SU-DHL-6 (cell line): ENCODE results near the gene CUTA.

Experiments
- H2AFZ ChIP-seq: fragments of 200-600 bp; sonication (generic); 2 replicates; pipeline ENCODE4 v1.6.1; 2014; ENCODE audit warnings: low read depth, mild to moderate bottlenecking, moderate library complexity, mixed read lengths, antibody characterized with exemption, low read length; ENCODE audit not compliant: severe bottlenecking
- H3F3A ChIP-seq: fragments of 200-600 bp; shearing (Covaris generic); 2 replicates; pipeline ENCODE4 v1.6.0; 2016; ENCODE audit warnings: antibody characterized with exemption, mild to moderate bottlenecking; ENCODE audit not compliant: insufficient read depth
- H3K27ac ChIP-seq: fragments of 200-600 bp; sonication (generic); 2 replicates; pipeline ENCODE4 v1.5.1; 2016; ENCODE audit warnings: low read depth, mild to moderate bottlenecking, low read length, moderate library complexity, mixed read lengths
- H3K27me3 ChIP-seq: fragments of 200-600 bp; sonication (generic), shearing (Covaris generic); 2 replicates; pipeline ENCODE4 v1.6.0; 2014; ENCODE audit warnings: mild to moderate bottlenecking, low read length
- H3K36me3 ChIP-seq: fragments of 200-600 bp; sonication (generic); 2 replicates; pipeline ENCODE4 v1.6.1; 2014; ENCODE audit warnings: mild to moderate bottlenecking, low read length, mixed read lengths
- H3K4me2 ChIP-seq: fragments of 300-600, 200-600 bp; shearing (Covaris generic), sonication (generic); 2 replicates; pipeline ENCODE4 v1.6.0; 2014; ENCODE audit warnings: low read length, low read depth, mild to moderate bottlenecking; ENCODE audit not compliant: poor library complexity, severe bottlenecking
- H3K4me3 ChIP-seq: fragments of 200-600 bp; sonication (generic); 2 replicates; pipeline ENCODE4 v1.5.1; 2014; ENCODE audit warnings: antibody characterized with exemption, low read length, mild to moderate bottlenecking, mixed read lengths; ENCODE audit not compliant: insufficient read depth, poor library complexity, severe bottlenecking
- H3K79me2 ChIP-seq: fragments of 200-600 bp; sonication (generic); 2 replicates; pipeline ENCODE4 v1.6.1; 2014; ENCODE audit warnings: mild to moderate bottlenecking, low read length, moderate library complexity; ENCODE audit not compliant: insufficient read depth
- H3K9ac ChIP-seq: fragments of 200-600 bp; sonication (generic); 2 replicates; pipeline ENCODE4 v1.7.0; 2014; ENCODE audit warnings: mild to moderate bottlenecking, low read length
- H3K9me2 ChIP-seq: fragments of 200-600 bp; sonication (generic); replicated peaks from 2 replicates; pipeline ENCODE4 v1.6.1; 2014; ENCODE audit warnings: low read length; ENCODE audit not compliant: insufficient read depth
- H3K9me3 ChIP-seq: fragments of 200-600 bp; sonication (generic); 2 replicates; pipeline ENCODE4 v1.6.1; 2014; ENCODE audit warnings: low read length, mixed read lengths; ENCODE audit not compliant: insufficient read depth
- H4K20me1 ChIP-seq: fragments of 200-600 bp; sonication (generic); 2 replicates; pipeline ENCODE4 v1.6.1; 2014; ENCODE audit warnings: low read depth, mild to moderate bottlenecking, antibody characterized with exemption, low read length, moderate library complexity, mixed read lengths
- EZH2phosphoT487 ChIP-seq: fragments of 200-600 bp; sonication (generic), shearing (Covaris generic); conservative IDR thresholded peaks from 2 replicates; pipeline ENCODE4 v1.6.1; 2018; ENCODE audit warnings: mild to moderate bottlenecking, antibody characterized with exemption, low read length, moderate library complexity, mixed read lengths
- TF ChIP-seq, protein P1 (sequence below): fragments of 200-600 bp; sonication (generic); IDR thresholded peaks from one replicate; pipeline ENCODE4 v1.5.1; 2017; ENCODE audit warnings: antibody characterized with exemption, mild to moderate bottlenecking, low read length, moderate library complexity; ENCODE audit not compliant: insufficient read depth, poor library complexity, severe bottlenecking

Gene CUTA

GRCh38 chr6:33430334-33430733 is 12.4 kb upstream of the CUTA start:
- TF ChIP-seq, protein P1, sequence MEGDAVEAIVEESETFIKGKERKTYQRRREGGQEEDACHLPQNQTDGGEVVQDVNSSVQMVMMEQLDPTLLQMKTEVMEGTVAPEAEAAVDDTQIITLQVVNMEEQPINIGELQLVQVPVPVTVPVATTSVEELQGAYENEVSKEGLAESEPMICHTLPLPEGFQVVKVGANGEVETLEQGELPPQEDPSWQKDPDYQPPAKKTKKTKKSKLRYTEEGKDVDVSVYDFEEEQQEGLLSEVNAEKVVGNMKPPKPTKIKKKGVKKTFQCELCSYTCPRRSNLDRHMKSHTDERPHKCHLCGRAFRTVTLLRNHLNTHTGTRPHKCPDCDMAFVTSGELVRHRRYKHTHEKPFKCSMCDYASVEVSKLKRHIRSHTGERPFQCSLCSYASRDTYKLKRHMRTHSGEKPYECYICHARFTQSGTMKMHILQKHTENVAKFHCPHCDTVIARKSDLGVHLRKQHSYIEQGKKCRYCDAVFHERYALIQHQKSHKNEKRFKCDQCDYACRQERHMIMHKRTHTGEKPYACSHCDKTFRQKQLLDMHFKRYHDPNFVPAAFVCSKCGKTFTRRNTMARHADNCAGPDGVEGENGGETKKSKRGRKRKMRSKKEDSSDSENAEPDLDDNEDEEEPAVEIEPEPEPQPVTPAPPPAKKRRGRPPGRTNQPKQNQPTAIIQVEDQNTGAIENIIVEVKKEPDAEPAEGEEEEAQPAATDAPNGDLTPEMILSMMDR = no peak
- TF ChIP-seq EZH2phosphoT487 = no peak
- no peaks in the 10 kb centered on the region for H4K20me1 ChIP-seq
- H3K4me2 ChIP-seq = no peak overlapping the region
- H3K27ac ChIP-seq = no peak overlapping the region
- no peaks in the 10 kb centered on the region for H3K9me3 ChIP-seq
- no peaks in the 10 kb centered on the region for H3K9me2 ChIP-seq
- no peak overlapping the region for H2AFZ ChIP-seq
- no peak overlapping the region for H3K4me3 ChIP-seq
- H3K27me3 ChIP-seq = no peaks in the 10 kb centered on the region
- peaks cover 23% of the 10 kb centered on the region for H3F3A ChIP-seq
- H3K36me3 ChIP-seq = no peaks in the 10 kb centered on the region
- H3K79me2 ChIP-seq = no peaks in the 10 kb centered on the region
- no peak overlapping the region for H3K9ac ChIP-seq

DNA sequence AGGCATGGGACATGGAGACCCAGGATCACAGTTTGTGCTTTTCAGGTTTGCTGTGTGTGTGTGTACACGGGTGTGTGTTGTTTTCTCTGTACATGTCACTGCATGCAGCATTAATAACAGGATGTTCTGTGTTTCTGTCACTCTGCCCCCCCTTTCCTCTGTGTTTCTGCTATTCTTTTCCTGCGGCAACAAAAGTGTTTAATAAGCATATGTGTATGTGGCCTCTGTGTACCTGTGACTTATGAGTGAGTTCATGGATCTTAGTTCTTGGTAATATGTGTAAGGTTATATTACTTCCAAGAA is 11.8 kb upstream of the CUTA start:
- peaks cover 23% of the 10 kb centered on the region for H3F3A ChIP-seq
- no peaks in the 10 kb centered on the region for H3K79me2 ChIP-seq
- H3K9me3 ChIP-seq = no peaks in the 10 kb centered on the region
- H2AFZ ChIP-seq = no peak overlapping the region
- no peaks in the 10 kb centered on the region for H3K36me3 ChIP-seq
- H3K27ac ChIP-seq = no peak overlapping the region
- H4K20me1 ChIP-seq = no peaks in the 10 kb centered on the region
- H3K4me3 ChIP-seq = no peak overlapping the region
- TF ChIP-seq, protein P1 = no peak
- TF ChIP-seq EZH2phosphoT487 = no peak
- H3K9ac ChIP-seq = no peak overlapping the region
- H3K27me3 ChIP-seq = peaks cover 2% of the 10 kb centered on the region; the same call in 1 of the 2 replicates
- H3K9me2 ChIP-seq = no peaks in the 10 kb centered on the region
- H3K4me2 ChIP-seq = no peak overlapping the region

DNA sequence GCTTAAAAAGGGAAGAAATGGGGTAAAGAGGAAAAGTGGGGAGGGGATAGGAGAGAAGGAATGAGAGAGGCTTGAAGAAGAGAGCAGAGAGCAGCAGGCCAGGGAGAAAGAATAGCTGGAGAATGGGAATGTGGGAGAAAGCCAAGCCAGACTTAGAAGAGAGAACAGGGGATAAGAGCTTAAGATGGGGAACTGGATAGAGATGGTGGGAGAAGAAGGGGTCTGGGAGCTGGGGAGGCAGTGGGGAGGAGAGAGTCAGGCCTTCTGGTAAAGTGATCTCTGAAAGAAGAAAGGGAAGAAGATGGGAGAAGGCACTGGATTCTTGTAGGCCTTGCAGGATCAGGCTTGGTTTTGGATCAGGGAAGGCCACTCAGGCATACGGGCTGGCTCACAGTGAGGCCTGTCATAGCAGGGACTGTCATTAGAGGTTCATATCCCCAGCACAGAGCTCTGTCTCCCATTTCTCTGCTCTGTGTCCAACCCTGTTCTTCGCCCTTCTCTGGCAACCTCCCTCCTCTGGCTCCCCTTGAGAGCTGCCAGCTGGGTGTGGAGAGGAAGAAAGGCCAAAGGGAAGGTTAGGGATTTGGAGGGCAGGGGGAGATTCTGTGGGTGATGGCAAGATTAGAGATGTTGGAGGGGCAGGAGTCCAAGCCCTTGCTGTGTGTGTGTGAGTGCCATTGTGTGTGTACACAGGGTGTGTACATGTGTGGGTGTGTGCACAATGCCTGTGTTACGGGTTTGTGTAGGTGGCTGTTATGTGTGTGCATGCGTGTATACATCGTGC is 11.3 kb upstream of the CUTA start:
- Histone ChIP-seq H3K4me3 (no peak overlapping the region), H3K27ac (no peak overlapping the region)

More for the DNA sequence above, 11.3 kb upstream of the CUTA start:
- Histone ChIP-seq H3K9me3 (no peaks in the 10 kb centered on the region), H3K9ac (no peak overlapping the region), H4K20me1 (no peaks in the 10 kb centered on the region), H3K4me2 (no peak overlapping the region), H3K9me2 (no peaks in the 10 kb centered on the region), H3K79me2 (no peaks in the 10 kb centered on the region), H2AFZ (no peak overlapping the region), H3F3A (peaks cover 23% of the 10 kb centered on the region), H3K36me3 (no peaks in the 10 kb centered on the region), H3K27me3 (peaks cover 6% of the 10 kb centered on the region; the same call in 1 of the 2 replicates)
- TF ChIP-seq, protein P1 = no peak
- TF ChIP-seq EZH2phosphoT487 = no peak
